Measurements from ENCODE around the gene LPCAT3.

The LPCAT3 gene

DNA sequence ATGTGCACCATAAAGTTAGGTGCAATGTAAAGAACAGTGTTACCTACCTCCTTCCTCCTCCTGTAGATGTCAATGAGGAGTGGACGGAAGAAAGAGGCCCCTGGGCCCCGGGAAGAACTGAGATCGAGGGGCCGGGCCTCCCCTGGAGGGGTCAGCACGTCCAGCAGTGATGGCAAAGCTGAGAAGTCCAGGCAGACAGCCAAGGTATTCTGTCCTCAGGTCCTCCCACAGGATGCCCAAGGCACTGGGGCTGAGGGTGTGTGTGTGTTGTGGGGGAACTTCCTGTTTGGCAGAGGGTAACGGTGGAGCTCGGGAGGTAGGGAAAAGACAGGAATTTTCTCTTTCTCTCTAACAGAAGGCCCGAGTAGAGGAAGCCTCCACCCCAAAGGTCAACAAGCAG lies 84.2 kb downstream of the LPCAT3 start:
- peak; percentile 58 for DNase-seq (ENCODE audit: low read depth)
- no peak overlapping the region for H3K4me3 ChIP-seq (ENCODE audit: control insufficient read depth, low read depth, low read length)

DNA sequence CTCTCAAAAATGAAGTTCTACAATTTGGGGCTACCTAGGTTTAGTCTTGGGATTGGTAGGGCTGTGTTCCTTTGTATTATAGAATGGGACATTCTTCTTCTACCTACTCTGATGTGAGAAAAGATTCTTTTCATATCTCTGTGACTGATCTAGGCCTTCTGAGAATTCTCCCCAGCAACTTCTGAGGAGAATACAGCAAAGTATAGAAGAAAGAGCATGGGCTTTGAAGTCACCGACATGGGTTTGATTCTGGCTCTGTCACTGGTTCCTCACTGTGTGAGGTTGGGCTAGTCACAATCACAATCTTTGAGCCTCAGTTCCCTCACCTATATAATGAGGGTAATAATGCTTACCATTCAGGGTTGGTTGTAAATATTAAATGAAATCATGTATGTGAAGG lies 85.5 kb downstream of the LPCAT3 start:
- TF ChIP-seq, protein P1, sequence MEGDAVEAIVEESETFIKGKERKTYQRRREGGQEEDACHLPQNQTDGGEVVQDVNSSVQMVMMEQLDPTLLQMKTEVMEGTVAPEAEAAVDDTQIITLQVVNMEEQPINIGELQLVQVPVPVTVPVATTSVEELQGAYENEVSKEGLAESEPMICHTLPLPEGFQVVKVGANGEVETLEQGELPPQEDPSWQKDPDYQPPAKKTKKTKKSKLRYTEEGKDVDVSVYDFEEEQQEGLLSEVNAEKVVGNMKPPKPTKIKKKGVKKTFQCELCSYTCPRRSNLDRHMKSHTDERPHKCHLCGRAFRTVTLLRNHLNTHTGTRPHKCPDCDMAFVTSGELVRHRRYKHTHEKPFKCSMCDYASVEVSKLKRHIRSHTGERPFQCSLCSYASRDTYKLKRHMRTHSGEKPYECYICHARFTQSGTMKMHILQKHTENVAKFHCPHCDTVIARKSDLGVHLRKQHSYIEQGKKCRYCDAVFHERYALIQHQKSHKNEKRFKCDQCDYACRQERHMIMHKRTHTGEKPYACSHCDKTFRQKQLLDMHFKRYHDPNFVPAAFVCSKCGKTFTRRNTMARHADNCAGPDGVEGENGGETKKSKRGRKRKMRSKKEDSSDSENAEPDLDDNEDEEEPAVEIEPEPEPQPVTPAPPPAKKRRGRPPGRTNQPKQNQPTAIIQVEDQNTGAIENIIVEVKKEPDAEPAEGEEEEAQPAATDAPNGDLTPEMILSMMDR (conservative IDR thresholded peaks at IDR 0.05; ENCODE audit: control insufficient read depth, insufficient read depth, low read depth, low read length), result no peak
- H3K4me3 ChIP-seq (ENCODE audit: control insufficient read depth, low read depth, low read length), result no peak overlapping the region
- DNase-seq (ENCODE audit: low read depth), result no peak

More for the DNA sequence above, 84.2 kb downstream of the LPCAT3 start:
- TF ChIP-seq, protein P1 (conservative IDR thresholded peaks at IDR 0.05; ENCODE audit: control insufficient read depth, insufficient read depth, low read depth, low read length), result no peak

DNA sequence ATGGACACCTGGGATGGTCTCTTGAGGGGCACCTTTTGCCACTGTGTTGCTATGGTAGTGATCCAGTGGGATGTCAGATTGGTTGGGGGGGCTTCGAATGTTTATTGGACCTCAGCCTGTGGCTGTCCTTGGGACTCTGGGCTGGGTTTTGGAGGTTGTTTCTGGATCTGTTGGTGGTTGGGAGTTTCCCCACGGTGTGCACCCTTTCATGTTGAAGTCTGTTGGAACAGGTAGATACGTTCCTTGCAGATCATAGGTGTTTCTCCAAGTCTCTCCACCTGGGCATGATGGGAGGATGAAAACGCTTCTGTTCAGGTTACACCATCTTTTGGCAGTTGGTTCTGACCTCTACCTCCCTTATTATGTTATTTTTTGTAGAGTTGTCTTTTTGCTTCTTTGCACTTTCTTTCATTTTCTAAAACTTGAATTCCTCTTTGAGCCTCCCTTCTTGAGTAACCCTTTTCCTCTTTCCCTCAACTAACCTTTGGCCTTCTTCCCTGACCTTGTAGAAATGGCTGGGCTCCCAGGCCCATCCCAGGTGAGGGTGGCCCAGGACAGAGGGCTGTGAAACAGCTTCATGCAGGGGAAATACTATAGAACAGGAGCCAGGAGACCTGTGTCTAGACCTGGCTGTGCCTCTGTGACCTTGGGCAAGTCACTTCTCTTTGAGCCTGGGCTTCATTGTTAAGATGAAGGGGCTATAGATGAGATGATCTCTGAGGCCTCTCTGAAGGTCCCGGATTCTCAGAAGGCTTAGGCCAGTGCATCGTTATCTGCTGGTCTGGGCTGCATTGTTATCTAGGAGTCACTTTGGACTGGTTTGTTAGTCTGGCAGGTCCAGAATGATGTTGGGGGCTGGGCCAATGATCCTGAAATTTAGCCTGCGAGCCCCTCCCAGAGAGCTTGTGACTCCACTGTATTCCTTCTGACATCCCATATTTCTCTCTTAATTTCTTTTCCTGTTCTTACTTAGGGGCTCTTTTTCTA lies 88.5 kb downstream of the LPCAT3 start:
- TF ChIP-seq, protein P1 (conservative IDR thresholded peaks at IDR 0.05; ENCODE audit: control insufficient read depth, insufficient read depth, low read depth, low read length), result no peak
- H3K4me3 ChIP-seq (ENCODE audit: control insufficient read depth, low read depth, low read length), result peak overlapping the region; percentile 88
- no peak for DNase-seq (ENCODE audit: low read depth)

DNA sequence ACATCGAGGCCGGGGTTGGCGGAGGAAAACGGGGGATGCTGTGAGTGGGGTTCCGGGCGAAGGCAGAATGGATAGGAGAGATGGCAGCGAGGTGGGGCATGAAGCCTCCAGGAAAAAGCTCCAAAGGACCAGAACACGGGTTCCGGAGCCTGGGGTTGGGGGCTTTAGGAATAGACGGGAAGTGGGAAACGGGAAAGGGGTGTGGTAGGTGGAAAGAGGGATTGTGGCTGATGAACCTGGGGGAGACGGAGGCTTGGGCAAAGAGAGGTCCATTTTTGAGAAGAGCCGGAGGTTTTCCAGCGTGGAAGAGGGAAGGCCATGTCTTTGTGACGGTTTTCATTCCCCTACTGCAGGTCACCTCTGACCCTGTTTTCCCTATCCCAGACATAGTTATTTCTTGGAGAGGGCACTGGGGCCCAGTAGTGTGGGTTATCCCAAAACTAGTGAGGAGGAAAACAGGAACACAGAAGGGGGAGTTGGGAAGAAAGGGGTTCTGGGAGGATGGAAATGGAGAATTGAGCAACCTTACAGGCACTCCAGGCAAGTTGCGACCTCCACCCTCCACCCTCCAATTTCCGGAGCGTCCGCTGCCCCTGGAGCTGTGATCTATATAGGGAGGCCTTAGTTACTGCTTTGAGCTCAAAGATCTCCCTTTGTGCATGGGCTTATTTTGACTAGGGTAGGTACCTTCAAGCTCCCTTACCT lies 89.4 kb downstream of the LPCAT3 start:
- TF ChIP-seq, protein P1 (conservative IDR thresholded peaks at IDR 0.05; ENCODE audit: control insufficient read depth, insufficient read depth, low read depth, low read length), result no peak
- H3K4me3 ChIP-seq (ENCODE audit: control insufficient read depth, low read depth, low read length), result peak overlapping the region; percentile 88
- no peak for DNase-seq (ENCODE audit: low read depth)

DNA sequence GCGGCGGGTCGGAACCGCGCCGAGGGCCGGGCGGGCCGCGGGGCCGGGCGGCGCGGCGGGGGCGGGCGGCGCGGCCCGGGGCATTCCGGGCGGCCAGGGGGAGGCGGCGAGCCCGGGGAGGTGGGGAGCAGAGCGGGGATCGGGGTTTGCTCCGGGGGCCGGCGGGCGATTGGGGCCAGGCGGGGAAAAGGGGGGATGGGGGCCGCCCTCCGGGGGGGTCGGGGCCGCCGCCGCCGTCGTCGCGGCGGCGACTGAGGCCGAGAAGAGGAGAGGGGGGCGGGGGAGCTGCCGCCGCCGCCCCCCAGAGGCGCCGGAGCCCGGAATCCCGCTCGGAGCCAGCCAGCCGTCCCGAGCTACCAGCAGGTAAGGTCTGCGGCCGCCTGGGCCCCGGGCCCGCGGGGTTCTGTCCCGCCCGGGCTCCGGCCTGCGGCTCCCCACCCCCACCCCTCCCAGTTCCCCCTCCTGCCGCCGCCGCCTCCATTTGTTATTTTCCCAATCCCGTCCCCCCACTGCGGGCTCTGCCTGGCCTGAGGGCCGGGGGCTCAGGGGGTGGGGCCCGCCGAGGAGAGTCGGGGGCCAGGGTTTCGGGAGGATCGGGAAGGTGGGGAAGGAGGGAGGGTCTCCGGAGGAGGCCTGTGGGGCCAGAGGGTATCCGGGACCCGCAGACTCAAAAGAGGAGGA lies 90.1 kb downstream of the LPCAT3 start:
- no peak for DNase-seq (ENCODE audit: low read depth)
- TF ChIP-seq, protein P1 (conservative IDR thresholded peaks at IDR 0.05; ENCODE audit: control insufficient read depth, insufficient read depth, low read depth, low read length), result no peak
- peak overlapping the region; percentile 88 for H3K4me3 ChIP-seq (ENCODE audit: control insufficient read depth, low read depth, low read length)

DNA sequence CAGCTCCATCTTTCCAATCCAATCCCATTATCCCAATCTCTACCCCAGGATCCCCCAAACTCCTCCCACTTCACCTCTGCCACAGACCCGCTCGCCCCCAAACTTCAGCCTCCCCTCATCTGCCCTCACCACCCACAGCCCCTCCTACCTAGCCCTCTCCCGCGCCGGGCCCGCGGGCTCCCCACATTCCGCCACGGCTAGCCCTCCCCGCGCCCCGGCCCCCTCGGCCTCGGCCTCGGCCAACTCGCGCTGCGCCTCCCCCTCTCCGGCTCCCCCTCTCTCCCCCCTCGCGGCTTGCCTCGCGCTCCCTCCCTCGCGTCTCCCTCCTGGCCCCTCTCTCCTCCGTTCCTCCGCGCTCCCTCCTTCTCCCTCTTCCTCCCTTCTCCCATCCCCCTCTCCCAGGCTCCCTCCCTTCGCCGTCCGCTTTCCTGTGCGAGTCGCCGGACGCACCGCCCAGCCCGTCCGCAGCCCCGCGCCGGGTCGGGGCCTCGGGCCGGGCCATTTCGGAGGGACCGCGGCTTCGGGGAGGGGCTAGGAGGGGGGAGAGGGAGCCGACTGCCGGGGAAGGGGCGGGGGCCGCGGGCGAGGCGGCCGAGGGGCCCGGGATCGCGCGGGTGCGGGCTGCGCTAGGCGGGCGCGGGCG lies 90.8 kb downstream of the LPCAT3 start, which contains the start of gene ATN1:
ATN1 (plus strand) TSS at position 581 of the 643 bp plus-strand sequence. CDS start 6,043 bp downstream, outside the sequence.
- TF ChIP-seq, protein P1 (conservative IDR thresholded peaks at IDR 0.05; ENCODE audit: control insufficient read depth, insufficient read depth, low read depth, low read length), result no peak
- DNase-seq (ENCODE audit: low read depth), result peak; percentile 67

More for the DNA sequence above, 90.8 kb downstream of the LPCAT3 start, which contains the start of gene ATN1:
- peak within 1 kb of the TSS; percentile 88 for H3K4me3 ChIP-seq (ENCODE audit: control insufficient read depth, low read depth, low read length)
